NCI-H2196 (cell line): ENCODE results near the gene DOK1.
"Not testable (repeated sequence)": the region's sequence is repeated elsewhere in the genome, so short reads cannot be mapped to it uniquely, and the experiment has no call there.

Experiments used
- DNase-seq: peaks from one replicate; lab custom pipeline; 2025; ENCODE audit not compliant: unreplicated experiment; lab: John Stamatoyannopoulos, UW

DOK1 gene

DNA sequence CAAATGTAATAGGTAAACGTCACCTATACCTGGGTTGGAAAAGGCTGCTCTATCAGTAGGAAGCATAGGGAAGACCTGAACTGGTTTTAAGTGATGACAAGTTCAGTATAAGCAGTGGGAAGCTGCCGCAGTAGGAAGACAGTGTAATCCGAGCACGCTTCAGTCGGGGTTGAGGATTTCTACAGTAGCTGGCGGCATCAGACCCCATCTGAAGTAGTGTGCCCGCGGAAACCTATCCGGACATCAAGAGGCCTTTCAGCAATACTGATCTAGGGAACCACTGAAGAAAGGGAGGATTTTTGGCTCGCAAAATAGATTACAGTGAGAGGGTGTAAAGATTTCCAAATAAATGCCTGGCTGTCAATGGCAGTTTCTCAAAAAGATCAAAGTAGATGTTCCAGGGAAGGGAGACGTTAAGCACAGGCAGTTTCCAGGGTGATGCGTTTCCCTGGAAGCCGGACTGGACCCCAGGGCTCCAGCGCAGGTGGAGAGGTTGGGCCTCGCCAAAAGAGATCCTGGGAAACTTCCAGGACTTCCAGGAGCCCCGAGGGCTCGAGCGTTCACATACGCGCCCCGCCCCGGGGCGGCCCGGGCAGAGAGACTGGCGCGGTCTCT is 6.1 kb upstream of the DOK1 start:
- DNase-seq: no peak

DNA sequence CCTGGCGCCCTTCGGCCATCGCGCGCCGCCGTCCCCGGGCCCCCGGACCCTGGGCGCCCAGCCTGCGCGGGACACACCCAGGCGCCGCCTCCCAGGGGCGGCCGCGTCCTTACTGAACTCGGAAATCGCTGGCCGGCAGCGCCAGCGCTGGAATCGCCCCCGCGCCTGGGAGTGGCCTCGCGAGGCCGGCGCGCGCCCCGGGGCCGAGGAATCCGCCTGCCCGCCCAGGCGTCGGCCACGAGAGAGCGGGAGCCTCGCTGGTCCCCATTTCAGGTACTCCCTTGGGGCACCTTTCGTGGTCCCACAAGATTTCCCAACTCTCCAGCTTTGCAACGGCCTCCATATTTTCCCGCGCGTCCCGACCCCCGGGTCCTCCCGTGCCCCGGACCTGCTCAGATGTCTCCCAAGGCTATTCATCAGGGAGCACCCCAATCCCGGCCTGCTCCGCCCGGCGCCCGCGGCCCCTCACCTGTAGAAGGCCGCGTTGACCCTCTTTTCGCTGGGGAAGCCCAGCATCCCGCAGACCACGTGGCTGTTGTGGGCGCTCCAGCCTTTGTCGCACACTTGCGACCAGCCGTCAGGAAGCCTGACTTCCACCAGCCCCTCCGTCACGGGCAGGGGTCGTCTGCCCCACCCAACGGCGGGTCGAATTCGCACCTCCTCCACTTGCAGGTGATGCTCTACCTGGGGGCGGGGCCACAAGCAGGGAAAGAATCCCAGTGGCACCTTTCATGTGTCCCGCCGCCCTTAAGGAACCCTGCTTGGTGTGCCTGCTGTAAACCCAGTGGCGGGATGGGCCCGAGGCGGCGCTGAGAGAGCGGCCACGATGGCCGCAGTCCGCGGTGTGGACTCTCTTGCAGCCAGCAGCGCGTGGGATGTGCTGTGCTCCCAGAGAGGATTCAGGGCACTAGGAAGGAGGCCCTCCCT is 5.4 kb upstream of the DOK1 start:
- DNase-seq: peak; percentile 46

DNA sequence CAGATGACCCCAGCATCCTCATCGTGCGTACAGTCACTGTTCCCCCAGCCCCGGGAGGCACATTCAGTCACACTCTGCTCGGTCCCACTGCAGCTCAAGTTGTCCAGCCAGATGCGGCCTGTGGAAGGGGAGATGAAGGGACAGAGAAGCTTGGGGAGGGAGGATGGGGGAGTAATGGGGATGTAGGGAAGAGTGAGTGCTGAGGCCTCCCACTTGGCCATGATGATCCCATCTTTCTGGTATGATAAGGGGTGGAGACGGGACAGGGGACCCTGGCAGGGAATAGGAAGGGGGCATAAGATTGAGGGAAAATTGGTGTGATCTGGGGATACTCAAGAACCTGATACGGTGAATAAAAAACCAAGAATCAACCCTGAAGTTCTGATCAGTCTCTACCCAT is 4.3 kb upstream of the DOK1 start:
- DNase-seq: no peak

DNA sequence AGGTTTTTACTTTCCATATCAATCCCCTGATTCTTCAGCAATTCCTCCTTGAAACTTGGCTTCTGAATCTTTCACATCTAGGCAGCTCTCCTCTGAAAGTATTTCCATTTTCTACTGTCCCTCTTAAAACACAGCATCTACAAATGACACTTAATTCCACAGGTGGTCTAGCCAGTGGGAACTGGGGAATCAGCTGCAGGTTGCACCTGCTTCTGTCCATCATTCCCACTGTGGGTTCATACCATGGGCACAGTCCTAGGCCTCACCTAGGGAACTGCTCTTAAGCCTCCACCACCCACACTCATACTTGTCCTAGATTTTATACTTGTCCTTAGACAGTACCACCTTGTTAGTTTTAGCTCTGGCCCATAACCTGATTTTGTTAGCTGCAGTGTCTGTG is 3.0 kb upstream of the DOK1 start:
- no peak for DNase-seq

DNA sequence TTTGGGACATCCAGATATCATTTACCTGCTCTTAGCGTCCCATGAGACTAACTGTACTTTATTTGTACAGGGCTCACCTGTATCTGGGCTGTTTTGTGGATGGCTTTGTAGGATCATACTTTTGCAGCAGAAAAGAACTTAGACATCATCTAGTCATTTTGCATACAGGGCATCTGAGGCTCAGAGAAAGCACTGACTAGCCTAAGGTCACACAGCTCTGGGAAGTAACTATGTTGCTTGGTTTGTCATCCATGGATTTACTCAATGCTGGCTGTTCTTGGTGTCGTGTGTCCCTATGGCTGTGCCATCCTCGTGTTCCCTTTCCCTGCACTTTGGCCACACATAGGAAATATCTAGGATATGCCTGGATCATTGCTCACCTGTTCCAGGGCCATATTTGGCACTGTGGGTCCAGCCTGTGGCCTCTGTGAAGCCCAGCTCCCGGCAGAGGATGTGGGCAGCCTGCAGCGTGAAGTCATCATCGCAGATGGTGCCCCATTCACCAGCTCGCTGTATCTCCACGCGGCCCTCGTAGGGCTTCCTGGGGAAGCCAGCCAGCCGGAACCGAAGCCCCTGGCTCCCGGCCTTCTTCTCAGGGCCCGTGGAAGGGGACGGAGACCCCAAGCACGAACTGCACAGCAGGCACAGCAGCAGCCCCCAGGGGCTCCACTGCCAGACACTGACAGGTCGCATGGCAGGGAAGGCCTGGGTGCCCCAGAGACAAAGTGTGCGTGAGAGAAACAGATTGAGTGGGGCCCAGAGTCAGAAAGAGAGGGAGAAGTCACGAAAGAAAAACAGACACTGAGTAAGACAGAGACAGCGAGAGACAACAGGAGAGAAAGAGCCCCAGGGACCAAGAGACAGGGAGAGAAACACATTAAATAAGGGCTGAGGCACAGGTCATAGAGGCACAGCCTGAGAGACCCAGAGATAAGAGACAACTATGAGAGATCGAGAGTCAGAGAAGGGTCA is 2.3 kb upstream of the DOK1 start:
- no peak for DNase-seq

DNA sequence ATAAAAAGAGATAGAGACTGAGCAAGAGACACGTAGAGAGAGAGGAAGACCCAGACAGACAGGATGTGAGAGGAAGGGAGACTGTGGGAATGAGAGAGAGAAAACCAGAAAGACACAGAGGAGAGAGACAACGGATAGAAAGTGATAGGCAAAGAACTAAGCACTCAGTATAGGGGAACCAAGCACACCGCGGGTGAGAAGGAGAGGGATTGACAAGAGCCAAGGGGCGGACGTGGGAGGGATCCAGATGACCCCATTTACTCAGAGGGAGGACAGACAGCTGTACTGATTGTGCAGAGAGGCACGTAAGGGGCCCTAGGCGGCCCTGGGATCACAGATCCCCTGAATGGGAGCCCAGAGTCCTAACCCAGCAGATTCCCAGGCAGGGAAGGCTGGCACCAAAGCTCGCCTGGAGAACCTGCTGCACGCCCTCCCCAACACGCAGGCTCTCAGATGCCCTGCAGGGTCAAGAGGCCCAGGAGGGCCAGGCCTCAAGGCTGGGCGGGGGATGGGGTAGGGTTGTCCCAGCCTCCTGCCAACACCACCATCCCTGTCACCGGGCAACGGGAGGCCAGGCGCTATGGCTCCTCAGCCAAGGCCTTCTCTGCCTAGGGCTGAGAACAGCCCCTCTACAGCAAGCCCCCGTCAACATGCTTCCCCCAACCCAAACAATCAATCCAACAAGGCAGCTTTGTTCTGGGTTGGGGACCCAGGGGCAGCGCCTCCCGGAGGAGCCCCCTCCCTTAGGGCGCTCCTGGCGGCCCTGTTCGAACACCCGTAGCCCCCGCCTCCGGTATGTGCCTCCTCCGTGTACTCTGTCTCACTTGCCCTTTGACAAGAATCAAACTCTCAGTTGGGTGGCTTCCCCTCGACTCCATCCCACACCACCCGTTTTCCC is 1.4 kb upstream of the DOK1 start:
- DNase-seq: peak; percentile 22

DNA sequence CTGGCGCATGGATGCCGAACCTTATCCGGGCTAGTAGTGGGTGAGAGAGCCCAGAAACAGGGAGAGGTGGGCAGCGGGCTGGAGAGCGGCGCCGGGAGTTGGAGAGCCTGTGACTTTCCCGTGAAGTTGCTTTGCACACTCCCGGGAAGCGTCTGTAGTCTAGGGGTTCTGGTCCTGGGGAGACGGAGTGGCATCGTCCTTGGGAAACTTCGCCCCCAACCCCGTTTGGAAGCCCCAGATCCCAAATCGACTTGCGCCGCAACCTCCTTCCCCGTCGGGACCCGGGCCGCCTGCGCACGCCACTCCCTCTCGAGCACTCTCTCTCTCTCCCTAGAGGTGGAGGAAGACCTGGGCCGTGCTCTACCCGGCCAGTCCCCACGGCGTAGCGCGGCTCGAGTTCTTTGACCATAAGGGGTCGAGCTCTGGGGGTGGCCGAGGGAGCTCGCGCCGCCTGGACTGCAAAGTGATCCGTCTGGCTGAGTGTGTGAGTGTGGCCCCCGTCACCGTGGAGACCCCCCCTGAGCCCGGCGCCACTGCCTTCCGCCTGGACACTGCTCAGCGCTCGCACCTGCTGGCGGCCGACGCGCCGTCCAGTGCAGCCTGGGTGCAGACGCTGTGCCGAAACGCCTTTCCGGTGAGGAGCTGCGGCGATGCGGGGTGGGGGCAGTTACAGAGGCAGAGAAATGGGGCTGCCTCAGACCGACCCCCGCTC is 456 bp downstream of the DOK1 start:
- no peak for DNase-seq

DNA sequence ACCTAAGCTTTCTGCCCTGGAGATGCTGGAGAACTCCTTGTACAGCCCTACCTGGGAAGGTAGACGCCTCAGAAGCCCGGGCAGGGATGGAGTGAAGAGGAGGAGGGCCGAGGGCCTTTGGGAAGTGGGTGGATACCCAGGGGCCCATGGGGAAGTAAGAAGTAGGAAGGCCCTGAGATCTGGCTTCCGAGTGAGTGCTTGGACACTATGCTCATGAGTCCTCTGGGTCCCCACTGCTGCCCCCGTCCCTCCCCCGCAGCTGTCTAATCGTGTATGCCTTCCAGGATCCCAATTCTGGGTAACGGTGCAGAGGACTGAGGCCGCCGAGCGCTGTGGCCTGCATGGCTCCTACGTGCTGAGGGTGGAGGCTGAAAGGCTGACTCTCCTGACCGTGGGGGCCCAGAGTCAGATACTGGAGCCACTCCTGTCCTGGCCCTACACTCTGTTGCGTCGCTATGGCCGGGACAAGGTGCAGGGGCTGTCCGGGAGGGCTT is 1.1 kb downstream of the DOK1 start:
- no peak for DNase-seq

DNA sequence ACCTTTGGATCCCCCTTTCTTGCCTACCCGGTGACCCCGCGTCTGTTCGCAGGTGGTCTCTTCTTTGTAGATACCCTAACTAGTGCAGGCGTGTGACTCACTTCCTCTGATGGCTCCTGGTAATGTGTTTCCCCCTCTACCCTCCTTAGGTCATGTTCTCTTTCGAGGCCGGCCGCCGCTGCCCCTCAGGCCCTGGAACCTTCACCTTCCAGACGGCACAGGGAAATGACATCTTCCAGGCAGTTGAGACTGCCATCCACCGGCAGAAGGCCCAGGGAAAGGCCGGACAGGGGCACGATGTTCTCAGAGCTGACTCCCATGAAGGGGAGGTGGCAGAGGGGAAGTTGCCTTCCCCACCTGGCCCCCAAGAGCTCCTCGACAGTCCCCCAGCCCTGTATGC is 1.6 kb downstream of the DOK1 start:
- DNase-seq: no peak

DNA sequence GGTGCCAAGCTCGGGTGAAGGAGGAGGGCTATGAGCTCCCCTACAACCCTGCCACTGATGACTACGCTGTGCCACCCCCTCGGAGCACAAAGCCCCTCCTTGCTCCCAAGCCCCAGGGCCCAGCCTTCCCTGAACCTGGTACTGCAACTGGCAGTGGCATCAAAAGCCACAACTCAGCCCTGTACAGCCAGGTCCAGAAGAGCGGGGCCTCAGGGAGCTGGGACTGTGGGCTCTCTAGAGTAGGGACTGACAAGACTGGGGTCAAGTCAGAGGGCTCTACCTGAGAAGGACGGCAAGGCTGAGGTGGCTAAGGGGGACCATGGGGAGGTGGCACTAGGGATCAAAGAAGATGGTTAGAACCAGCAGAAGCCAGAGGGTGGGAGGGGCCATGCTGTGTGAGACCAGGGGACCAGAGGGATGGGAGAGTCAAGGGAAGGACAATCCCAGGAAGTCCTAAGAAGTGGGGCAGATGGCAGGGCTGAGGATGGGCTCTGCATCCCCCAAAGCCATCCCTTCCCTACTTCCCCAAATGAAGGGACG is 2.4 kb downstream of the DOK1 start:
- DNase-seq: no peak

DNA sequence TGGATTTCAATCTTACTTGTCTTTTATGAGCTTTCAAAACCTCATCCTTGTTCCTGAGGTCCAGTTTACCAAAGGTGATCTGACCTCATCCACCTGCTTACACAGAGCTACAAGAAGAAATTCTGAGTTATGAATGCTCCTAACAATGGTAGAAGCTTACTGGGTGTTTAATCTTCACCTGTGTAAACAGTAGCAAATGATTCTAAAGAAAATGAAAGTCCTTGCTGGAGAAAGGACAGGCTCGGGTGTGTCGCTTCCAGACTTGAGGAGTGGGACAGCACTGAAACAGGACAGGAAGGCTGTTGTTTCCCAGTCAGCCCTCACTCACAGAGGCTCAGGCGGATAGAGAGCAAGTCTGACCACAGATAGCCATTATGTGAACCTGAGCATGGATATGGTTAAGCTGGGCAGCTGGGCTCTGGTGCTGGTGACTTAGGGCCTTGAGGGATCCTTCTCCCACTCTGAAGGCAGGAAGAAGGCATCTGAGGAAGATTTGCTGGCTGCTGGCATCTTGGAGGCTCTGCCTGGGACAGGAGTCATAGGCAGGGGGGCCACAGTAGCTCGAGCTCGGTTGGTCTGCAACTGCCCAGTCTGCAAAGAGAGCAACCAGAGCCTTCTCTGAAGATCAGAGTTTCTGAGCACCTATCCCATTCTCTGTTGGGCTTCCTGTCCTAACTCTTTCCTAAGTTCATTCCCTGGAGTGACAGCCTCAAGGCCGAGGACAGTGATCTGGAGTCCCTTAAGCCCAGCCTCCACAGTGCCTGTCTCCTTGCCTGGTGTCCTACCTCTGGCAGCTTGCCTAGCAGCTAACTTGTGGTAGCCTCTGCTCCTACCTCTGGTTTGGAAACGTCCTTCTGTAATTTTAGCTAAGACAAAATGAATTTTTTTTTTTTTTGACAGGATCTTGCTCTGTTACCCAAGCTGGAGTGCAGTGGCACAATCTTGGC is 4.0 kb downstream of the DOK1 start:
- DNase-seq: peak; percentile 3

DNA sequence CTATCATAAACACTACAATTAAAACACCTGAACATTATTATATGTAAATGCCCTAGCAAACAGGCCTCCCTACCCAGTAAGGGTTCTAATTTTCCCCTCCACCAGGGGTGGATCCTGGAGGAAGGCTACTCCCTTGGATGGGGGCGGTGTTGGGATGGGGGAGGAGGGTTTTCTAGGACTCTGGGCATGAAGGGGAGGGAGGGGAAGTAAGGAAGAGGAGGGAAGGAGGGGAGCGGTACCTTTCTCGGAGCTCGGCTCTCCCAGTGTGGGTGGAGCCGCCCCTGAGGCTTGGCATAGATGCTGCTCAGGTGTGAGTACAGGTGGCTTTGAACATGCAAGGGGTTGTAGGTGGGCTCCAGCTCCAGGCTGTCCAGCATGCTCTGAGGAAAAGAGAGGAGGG is 5.4 kb downstream of the DOK1 start:
- no peak for DNase-seq

DNA sequence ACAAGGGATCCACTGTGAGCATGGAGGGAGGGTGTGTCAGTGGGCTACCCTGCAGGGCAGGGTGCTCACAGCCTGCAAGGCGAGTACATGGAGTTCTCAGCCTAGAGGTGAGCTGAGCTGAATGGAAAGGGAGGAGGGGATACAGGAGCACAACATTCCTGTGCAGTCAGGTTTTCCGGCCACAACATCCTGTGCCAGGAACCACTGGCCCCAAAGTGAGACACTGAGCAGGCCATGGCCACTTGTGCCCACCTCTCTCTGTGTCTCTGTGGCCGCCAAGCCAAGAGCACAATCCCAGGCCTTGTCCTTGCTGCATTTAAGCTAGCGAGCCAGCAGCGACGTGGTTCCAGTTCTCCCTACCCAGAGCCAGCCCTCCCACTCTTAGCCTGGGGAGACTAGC is 6.1 kb downstream of the DOK1 start:
- DNase-seq: no peak

DNA sequence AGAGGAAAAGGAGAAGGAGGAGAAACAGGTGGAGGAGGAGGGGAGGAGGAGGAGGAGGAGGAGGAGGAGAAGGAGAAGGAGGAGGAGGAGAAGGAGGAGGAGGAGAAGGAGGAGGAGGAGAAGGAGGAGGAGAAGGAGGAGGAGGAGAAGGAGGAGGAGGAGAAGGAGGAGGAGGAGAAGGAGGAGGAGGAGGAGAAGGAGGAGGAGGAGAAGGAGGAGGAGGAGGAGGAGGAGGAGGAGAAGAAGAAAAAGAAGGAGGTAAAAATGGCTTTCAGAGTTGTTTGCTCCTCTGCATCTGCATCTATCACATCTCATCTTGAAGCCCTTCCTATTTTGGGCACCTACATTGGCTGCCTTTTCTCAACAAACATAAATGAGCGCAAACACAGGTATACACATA is 6.5 kb downstream of the DOK1 start:
- DNase-seq: not testable (repeated sequence)

DNA sequence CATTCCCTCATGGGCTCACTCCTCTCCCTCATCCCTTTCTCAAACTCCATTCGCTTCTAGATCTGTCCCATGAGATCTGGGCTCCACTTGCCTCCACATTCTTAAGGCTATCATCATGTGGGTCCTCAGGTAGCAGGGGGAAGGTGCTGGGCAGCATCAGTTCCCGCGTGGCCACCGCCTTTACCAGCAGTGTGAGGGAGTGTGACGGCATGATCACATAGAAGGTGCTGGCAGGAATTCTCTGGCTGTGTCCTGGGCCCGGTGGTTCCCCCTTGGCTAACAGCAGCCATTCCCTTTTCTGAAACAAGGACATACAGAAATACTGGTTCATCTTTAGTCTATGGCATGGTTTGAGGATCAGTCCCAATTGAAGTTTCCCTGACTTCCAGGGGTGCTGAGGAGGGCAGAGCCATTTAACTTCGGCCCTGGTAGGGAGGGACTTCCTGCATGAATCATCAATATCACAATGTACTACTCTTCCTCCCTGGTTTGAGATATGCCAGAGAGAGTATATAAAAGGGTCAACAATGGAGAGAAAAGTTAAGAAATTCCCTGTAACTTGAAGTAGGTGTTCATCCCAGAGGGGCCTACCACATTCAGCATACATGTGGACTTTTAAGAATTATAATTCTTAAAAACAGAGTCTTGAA is 7.7 kb downstream of the DOK1 start:
- DNase-seq: no peak

DNA sequence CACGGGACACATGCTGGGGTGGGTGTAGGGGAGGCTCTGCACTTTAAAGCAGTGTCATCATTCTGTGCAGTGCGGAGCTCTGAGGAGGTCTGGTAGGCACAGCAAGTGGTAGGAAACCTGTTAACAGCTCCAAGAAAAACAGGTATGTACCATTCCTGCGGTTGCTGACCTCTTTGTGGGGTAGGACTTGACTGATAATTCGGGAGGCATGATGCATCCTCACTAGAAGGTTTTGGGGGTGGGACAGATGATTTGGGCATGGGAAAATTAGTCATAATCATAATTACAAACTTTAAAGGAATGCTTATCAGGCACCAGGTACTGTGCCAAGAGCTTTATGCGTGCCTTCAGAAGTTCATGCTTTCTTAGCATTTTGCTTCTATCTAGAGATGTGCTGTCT is 9.7 kb downstream of the DOK1 start:
- DNase-seq: no peak

DNA sequence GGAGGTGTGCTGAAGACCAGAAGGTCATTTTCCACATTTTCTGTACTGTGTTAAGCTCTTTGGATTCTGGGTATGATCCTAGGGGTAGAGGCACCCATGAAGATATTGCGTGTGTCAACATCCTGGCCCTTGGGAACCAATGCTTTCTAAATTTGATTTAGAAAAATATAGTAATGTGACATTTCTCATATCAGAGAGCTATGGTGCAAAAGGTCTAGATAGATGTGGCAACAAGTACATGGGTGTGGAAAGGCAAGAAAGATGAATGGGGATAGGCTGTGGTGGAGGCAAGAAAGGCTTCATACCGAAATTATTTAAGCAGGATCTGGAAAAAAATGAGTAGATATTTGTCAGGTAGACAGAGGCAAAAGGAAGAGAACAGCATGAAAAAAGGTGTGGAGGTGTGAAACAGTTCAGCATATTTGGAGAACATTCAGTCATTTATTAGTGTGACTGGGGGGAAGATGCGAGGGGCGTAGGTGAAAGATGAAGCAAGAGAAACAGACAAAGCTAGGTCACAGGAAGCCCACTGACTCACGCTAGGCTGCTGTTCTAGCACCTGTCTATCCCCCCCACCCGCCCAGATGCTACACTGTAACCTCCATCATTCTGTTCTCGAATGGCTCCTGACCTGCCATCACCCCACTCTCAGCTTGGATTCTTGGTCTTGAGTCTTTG is 11.7 kb downstream of the DOK1 start:
- no peak for DNase-seq
